Hindlimb muscle (tissue), 1 donor: ENCODE results near the gene SLC25A2. TPM values are rescaled to one million over a fixed set of nuclear protein-coding genes. Genes with fewer than 3 reads are reported as not detected.

Source experiments
- DNase-seq: peaks from one replicate; pipeline ENCODE4 v3.0.0-alpha.2; 2013
- polyA plus RNA-seq: library from polyadenylated mRNA; unstranded; fragments of 120-200 nt; gene quantifications from one replicate; pipeline ENCODE4 v1.2.1, GENCODE V29; 2013; ENCODE audit not compliant: insufficient read length

SLC25A2 gene
- polyA plus RNA-seq, 1 donor = not detected

GRCh38 chr5:141313711-141314110 lies 9.9 kb upstream of the SLC25A2 start:
- no peak for DNase-seq

- DNase-seq = no peak
Measured at GRCh38 chr5:141306630-141307029, 2.8 kb upstream of the SLC25A2 start.

- no peak for DNase-seq
Measured at GRCh38 chr5:141298376-141298775, 5.5 kb downstream of the SLC25A2 start.

- DNase-seq = no peak
Measured at GRCh38 chr5:141272906-141273305, 30.9 kb downstream of the SLC25A2 start.

DNA sequence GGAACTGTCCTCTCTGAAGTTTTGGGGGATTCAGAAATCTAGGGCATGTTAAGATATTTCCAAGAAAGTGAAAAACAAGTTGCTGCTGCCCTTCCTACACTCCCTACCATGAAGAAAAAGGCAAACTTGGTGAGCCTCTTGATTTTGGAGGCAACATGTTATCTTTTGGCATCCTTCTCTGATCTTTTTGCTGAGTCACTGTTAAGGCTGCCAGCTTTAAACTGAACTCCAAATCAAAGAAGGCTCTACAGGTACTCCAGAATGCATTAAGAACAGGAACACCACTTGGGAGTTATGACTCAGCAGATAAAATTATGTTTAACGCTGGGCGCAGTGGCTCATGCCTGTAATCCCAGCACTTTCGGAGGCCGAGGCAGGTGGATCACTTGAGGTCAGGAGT lies 34.7 kb downstream of the SLC25A2 start:
- DNase-seq = no peak

DNA sequence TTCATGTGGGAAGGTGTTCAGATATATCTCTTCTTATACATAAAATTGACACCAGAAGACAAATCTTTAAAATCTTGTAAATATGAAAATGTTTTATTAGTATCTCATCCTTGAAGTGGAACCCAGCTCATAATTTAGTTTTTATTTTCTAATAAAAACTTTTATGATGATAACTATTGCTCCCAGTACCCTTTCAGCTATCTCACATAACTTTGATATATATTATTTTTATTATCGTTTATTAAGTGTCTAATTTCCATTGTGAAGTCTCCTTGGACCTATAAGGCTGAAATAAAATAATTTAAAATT lies 42.7 kb downstream of the SLC25A2 start:
- DNase-seq = no peak

- DNase-seq = no peak
Measured at GRCh38 chr5:141260458-141261237, 43.2 kb downstream of the SLC25A2 start.

GRCh38 chr5:141258948-141259347 lies 44.9 kb downstream of the SLC25A2 start:
- DNase-seq = no peak

DNA sequence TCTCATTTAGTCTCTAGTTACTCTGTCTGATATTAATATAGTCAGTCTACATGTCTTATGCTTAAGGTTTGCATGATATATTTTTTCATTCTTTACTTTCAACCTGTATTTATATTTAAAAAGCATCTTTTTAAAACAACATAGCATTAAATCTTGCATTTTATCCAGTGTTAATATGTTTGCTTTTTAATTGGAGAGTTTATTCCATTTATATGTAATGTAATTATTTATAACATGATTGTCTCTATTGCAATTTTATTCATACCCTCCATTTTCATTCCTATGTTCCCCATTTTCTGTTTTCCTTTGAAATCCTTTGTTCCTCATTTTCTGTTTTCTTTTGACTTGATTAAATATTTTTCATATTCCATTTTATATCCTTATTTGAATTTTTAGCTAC lies 45.4 kb downstream of the SLC25A2 start:
- no peak for DNase-seq

Other genes starting within 250 kb of the SLC25A2 start
- gene PCDHB2, start 209.4 kb downstream of the SLC25A2 start, polyA plus RNA-seq = 4.4 TPM
- gene PCDHB3, start 203.6 kb downstream of the SLC25A2 start, polyA plus RNA-seq = 2.6 TPM
- 3.1 TPM for gene PCDHB4, start 182.2 kb downstream of the SLC25A2 start, polyA plus RNA-seq
- 3.2 TPM for gene PCDHB5, start 168.8 kb downstream of the SLC25A2 start, polyA plus RNA-seq
- gene PCDHB6, start 154.0 kb downstream of the SLC25A2 start, polyA plus RNA-seq = 2.4 TPM
- 3.2 TPM for gene PCDHB7, start 131.4 kb downstream of the SLC25A2 start, polyA plus RNA-seq
- gene PCDHB8, start 126.3 kb downstream of the SLC25A2 start, polyA plus RNA-seq = 2.1 TPM
- 3.9 TPM for gene PCDHB16, start 121.7 kb downstream of the SLC25A2 start, polyA plus RNA-seq
- 3.2 TPM for gene PCDHB9, start 116.9 kb downstream of the SLC25A2 start, polyA plus RNA-seq
- gene PCDHB10, start 111.7 kb downstream of the SLC25A2 start, polyA plus RNA-seq = 5.3 TPM
- 4.4 TPM for gene PCDHB11, start 104.4 kb downstream of the SLC25A2 start, polyA plus RNA-seq
- 4.7 TPM for gene PCDHB12, start 95.3 kb downstream of the SLC25A2 start, polyA plus RNA-seq
- 2.8 TPM for gene PCDHB13, start 90.1 kb downstream of the SLC25A2 start, polyA plus RNA-seq
- gene PCDHB14, start 80.7 kb downstream of the SLC25A2 start, polyA plus RNA-seq = 7.5 TPM
- 9.4 TPM for gene PCDHB15, start 58.7 kb downstream of the SLC25A2 start, polyA plus RNA-seq
- 76.5 TPM for gene TAF7, start 16.7 kb upstream of the SLC25A2 start, polyA plus RNA-seq
- gene PCDHGA1, start 26.5 kb upstream of the SLC25A2 start, polyA plus RNA-seq = 0.77 TPM
- 2.1 TPM for gene PCDHGA2, start 34.7 kb upstream of the SLC25A2 start, polyA plus RNA-seq
- gene PCDHGA3, start 39.8 kb upstream of the SLC25A2 start, polyA plus RNA-seq = 1.0 TPM
- 0.45 TPM for gene PCDHGB1, start 46.0 kb upstream of the SLC25A2 start, polyA plus RNA-seq
- gene PCDHGA4, start 51.0 kb upstream of the SLC25A2 start, polyA plus RNA-seq = 1.6 TPM
- gene PCDHGB2, start 55.9 kb upstream of the SLC25A2 start, polyA plus RNA-seq = 2.8 TPM
- 2.6 TPM for gene PCDHGA5, start 60.1 kb upstream of the SLC25A2 start, polyA plus RNA-seq
- 1.8 TPM for gene PCDHGB3, start 66.2 kb upstream of the SLC25A2 start, polyA plus RNA-seq
- 4.4 TPM for gene PCDHGA6, start 69.8 kb upstream of the SLC25A2 start, polyA plus RNA-seq
- gene PCDHGA7, start 78.7 kb upstream of the SLC25A2 start, polyA plus RNA-seq = 1.6 TPM
- gene PCDHGB4, start 83.6 kb upstream of the SLC25A2 start, polyA plus RNA-seq = 2.6 TPM
- 0.80 TPM for gene PCDHGA8, start 88.6 kb upstream of the SLC25A2 start, polyA plus RNA-seq
- 4.1 TPM for gene PCDHGB5, start 93.9 kb upstream of the SLC25A2 start, polyA plus RNA-seq
- 4.4 TPM for gene PCDHGA9, start 98.7 kb upstream of the SLC25A2 start, polyA plus RNA-seq
- gene PCDHGB6, start 104.0 kb upstream of the SLC25A2 start, polyA plus RNA-seq = 4.0 TPM
- 1.6 TPM for gene PCDHGA10, start 108.9 kb upstream of the SLC25A2 start, polyA plus RNA-seq
- gene PCDHGB7, start 113.6 kb upstream of the SLC25A2 start, polyA plus RNA-seq = 9.9 TPM
- 3.0 TPM for gene PCDHGA11, start 117.0 kb upstream of the SLC25A2 start, polyA plus RNA-seq
- gene PCDHGA12, start 126.5 kb upstream of the SLC25A2 start, polyA plus RNA-seq = 2.4 TPM
- gene PCDHGC3, start 171.9 kb upstream of the SLC25A2 start, polyA plus RNA-seq = 119 TPM
- 1.7 TPM for gene PCDHGC4, start 181.0 kb upstream of the SLC25A2 start, polyA plus RNA-seq
- 1.1 TPM for gene PCDHGC5, start 185.0 kb upstream of the SLC25A2 start, polyA plus RNA-seq